K562 (cell line): ENCODE results near the gene RBBP8. TPM values are rescaled to one million over a fixed set of nuclear protein-coding genes. Genes with fewer than 3 reads are reported as not detected.
A peak's percentile ranks its signal among the peaks of the same experiment; 100 is the strongest.

ENCODE experiments used
- ARID2 ChIP-seq: fragments of 450-650 bp; IDR thresholded peaks from 2 replicates; pipeline ENCODE4 v1.6.1; 2017; ENCODE audit warnings: antibody characterized with exemption, mild to moderate bottlenecking
- BCOR ChIP-seq: fragments of 450-650 bp; IDR thresholded peaks from 2 replicates; pipeline ENCODE4 v1.6.1; 2016
- BDP1 ChIP-seq: IDR thresholded peaks from 3 replicates; pipeline ENCODE4 v1.6.1; 2011; ENCODE audit not compliant: insufficient read length, insufficient read depth
- CBFA2T3 ChIP-seq: fragments of 450-650 bp; IDR thresholded peaks from 2 replicates; pipeline ENCODE4 v1.6.1; 2017
- CBX5 ChIP-seq: IDR thresholded peaks from 2 replicates; pipeline ENCODE4 v1.6.1; 2014; ENCODE audit warnings: low read depth, borderline replicate concordance
- FOXA3 ChIP-seq, 2 experiments: fragments of 450-650 bp in 1 of 2; sonication (generic) in 1 of 2; formaldehyde crosslinking; IDR thresholded peaks in 1 of 2; conservative IDR thresholded peaks in 1 of 2; 2 replicates each; pipeline versions ENCODE4 v1.4.0 to v1.8.0; 2020 to 2022; ENCODE audit warnings: mild to moderate bottlenecking in 2 of 2, missing genetic modification reagents in 1 of 2
- POLR2AphosphoS2 ChIP-seq: IDR thresholded peaks from 2 replicates; pipeline ENCODE4 v1.6.1; 2012; ENCODE audit warnings: low read length, improper control_type of control experiment
- ZNF184 ChIP-seq: sonication (generic); formaldehyde crosslinking; IDR thresholded peaks from 2 replicates; pipeline ENCODE4 v1.5.0; 2020; ENCODE audit warnings: missing genetic modification reagents
- ZNF217 ChIP-seq: sonication (generic); formaldehyde crosslinking; IDR thresholded peaks from 2 replicates; pipeline ENCODE4 v1.8.0; 2022; ENCODE audit warnings: mild to moderate bottlenecking, missing genetic modification reagents
- ZNF707 ChIP-seq: fragments of 250-450 bp; sonication (Bioruptor Pico); conservative IDR thresholded peaks from 2 replicates; pipeline ENCODE4 v1.8.0; 2022; ENCODE audit warnings: inconsistent platforms, mild to moderate bottlenecking, moderate library complexity
- ZNF830 ChIP-seq: fragments of 250-450 bp; sonication (Bioruptor Pico); IDR thresholded peaks from 2 replicates; pipeline ENCODE4 v1.5.0; 2021; ENCODE audit warnings: mild to moderate bottlenecking
- polyA plus RNA-seq, 8 experiments: library from polyadenylated mRNA; depleted of rRNA in 4 of 8; stranded (reverse) in 5 of 8; unstranded in 3 of 8; fragments of >200 nt; fragmentation: Nextera tagmentation in 2 of 8; fragmentation: Illumina TruSeq in 1 of 8; extraction: Ambion mirVana in 2 of 8; extraction: Trizol in 1 of 8; gene quantifications; 2 replicates each; pipeline versions ENCODE4 v1.2.1 to v1.2.3, GENCODE V29; 2011 to 2014; ENCODE audit warnings: inconsistent platforms in 1 of 8, missing spikeins in 1 of 8
- total RNA-seq, 7 experiments: library from RNA; depleted of rRNA in 6 of 7; stranded (reverse); fragments of >200 nt in 6 of 7; fragmentation: Illumina TruSeq in 2 of 7; extraction: Trizol in 2 of 7; gene quantifications; 2 replicates each; pipeline versions ENCODE4 v1.2.1 to v1.2.3, GENCODE V29; 2011 to 2021; ENCODE audit warnings: low replicate concordance in 1 of 7
- TF ChIP-seq, protein P1 (sequence below): sonication (generic); formaldehyde crosslinking; IDR thresholded peaks from 2 replicates; pipeline ENCODE4 v1.5.0; 2020; ENCODE audit warnings: missing genetic modification reagents
- TF ChIP-seq, protein P2 (sequence below): conservative IDR thresholded peaks from 2 replicates; pipeline ENCODE4 v1.6.1; 2011; ENCODE audit warnings: low read depth, mild to moderate bottlenecking, low read length; ENCODE audit not compliant: control insufficient read depth
- TF ChIP-seq, protein P3 (sequence below): IDR thresholded peaks from 2 replicates; pipeline ENCODE4 v1.6.1; 2012; ENCODE audit warnings: low read depth, low read length, improper control_type of control experiment, borderline replicate concordance
- TF ChIP-seq, protein P4 (sequence below): fragments of 250-450 bp; sonication (Bioruptor Pico); IDR thresholded peaks from 2 replicates; pipeline ENCODE4 v1.4.0; 2020; ENCODE audit warnings: mild to moderate bottlenecking, moderate library complexity
- TF ChIP-seq, protein P5 (sequence below): sonication (generic); formaldehyde crosslinking; IDR thresholded peaks from 2 replicates; pipeline ENCODE4 v1.8.0; 2022; ENCODE audit warnings: mild to moderate bottlenecking, missing genetic modification reagents
- TF ChIP-seq, protein P6 (sequence below), 2 experiments: fragments of 450-650 bp; conservative IDR thresholded peaks; 2 replicates each; pipeline ENCODE4 v1.6.1; 2017; ENCODE audit warnings: mild to moderate bottlenecking in 2 of 2, moderate library complexity in 2 of 2

Gene RBBP8
- total and polyA plus RNA-seq, 9 of the 15 experiments (the other 6 are each of a cell fraction or from before 2014, with no cell fraction given), result 28.4 to 63.1 (median 48.9) TPM

DNA sequence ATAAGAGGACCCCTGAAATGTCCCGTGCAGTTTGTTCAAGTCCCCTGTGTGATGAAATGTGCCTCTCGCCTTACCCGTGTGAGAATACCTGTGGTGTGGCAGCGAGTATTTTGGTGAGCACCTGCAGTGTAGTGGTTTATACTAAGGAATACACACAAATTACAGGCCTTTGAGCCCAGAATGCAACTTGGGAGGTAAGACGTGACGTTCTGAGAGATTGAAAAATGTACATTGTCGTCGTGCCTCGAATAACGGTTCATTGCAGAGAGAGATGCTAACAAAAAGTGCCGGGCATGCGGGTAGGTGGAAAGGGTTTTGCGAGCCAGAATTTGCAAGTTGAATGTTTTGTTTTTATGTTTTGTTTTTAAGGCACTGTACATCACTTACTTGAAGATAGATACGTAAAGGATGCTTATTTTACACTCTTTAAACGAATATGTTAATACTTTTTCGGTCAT, 867 bp downstream of the RBBP8 start (continued):
- TF ChIP-seq, protein P1, sequence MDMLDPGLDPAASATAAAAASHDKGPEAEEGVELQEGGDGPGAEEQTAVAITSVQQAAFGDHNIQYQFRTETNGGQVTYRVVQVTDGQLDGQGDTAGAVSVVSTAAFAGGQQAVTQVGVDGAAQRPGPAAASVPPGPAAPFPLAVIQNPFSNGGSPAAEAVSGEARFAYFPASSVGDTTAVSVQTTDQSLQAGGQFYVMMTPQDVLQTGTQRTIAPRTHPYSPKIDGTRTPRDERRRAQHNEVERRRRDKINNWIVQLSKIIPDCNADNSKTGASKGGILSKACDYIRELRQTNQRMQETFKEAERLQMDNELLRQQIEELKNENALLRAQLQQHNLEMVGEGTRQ (CRISPR knock-in tag), result no peak
- TF ChIP-seq ZNF217 (CRISPR knock-in tag) (no peak), FOXA3 (CRISPR knock-in tag; conservative IDR thresholded peaks at IDR 0.05 in 1 of 2, IDR thresholded peaks at IDR 0.05 in 1 of 2) (0 out of 4 replicates have a peak, but pooled peaks of 1 of the 2 experiments have one; percentile 68), CBFA2T3 (no peak), BDP1 (no peak), ARID2 (0 out of 2 replicates have a peak, but pooled peaks have one; percentile 7), BCOR (peak; percentile 18; the same call in 1 of the 2 replicates), ZNF707 (CRISPR knock-in tag) (no peak), ZNF830 (CRISPR knock-in tag) (no peak), POLR2AphosphoS2 (no peak), ZNF184 (CRISPR knock-in tag) (no peak), CBX5 (no peak)
- TF ChIP-seq, protein P2, sequence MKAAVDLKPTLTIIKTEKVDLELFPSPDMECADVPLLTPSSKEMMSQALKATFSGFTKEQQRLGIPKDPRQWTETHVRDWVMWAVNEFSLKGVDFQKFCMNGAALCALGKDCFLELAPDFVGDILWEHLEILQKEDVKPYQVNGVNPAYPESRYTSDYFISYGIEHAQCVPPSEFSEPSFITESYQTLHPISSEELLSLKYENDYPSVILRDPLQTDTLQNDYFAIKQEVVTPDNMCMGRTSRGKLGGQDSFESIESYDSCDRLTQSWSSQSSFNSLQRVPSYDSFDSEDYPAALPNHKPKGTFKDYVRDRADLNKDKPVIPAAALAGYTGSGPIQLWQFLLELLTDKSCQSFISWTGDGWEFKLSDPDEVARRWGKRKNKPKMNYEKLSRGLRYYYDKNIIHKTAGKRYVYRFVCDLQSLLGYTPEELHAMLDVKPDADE, result no peak
- TF ChIP-seq, protein P3, sequence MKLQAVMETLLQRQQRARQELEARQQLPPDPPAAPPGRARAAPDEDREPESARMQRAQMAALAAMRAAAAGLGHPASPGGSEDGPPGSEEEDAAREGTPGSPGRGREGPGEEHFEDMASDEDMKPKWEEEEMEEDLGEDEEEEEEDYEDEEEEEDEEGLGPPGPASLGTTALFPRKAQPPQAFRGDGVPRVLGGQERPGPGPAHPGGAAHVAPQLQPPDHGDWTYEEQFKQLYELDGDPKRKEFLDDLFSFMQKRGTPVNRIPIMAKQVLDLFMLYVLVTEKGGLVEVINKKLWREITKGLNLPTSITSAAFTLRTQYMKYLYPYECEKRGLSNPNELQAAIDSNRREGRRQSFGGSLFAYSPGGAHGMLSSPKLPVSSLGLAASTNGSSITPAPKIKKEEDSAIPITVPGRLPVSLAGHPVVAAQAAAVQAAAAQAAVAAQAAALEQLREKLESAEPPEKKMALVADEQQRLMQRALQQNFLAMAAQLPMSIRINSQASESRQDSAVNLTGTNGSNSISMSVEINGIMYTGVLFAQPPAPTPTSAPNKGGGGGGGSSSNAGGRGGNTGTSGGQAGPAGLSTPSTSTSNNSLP, result no peak
- TF ChIP-seq, protein P4, sequence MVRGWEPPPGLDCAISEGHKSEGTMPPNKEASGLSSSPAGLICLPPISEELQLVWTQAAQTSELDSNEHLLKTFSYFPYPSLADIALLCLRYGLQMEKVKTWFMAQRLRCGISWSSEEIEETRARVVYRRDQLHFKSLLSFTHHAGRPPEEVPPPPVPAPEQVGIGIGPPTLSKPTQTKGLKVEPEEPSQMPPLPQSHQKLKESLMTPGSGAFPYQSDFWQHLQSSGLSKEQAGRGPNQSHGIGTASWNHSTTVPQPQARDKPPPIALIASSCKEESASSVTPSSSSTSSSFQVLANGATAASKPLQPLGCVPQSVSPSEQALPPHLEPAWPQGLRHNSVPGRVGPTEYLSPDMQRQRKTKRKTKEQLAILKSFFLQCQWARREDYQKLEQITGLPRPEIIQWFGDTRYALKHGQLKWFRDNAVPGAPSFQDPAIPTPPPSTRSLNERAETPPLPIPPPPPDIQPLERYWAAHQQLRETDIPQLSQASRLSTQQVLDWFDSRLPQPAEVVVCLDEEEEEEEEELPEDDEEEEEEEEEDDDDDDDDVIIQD, result no peak
- TF ChIP-seq, protein P5, sequence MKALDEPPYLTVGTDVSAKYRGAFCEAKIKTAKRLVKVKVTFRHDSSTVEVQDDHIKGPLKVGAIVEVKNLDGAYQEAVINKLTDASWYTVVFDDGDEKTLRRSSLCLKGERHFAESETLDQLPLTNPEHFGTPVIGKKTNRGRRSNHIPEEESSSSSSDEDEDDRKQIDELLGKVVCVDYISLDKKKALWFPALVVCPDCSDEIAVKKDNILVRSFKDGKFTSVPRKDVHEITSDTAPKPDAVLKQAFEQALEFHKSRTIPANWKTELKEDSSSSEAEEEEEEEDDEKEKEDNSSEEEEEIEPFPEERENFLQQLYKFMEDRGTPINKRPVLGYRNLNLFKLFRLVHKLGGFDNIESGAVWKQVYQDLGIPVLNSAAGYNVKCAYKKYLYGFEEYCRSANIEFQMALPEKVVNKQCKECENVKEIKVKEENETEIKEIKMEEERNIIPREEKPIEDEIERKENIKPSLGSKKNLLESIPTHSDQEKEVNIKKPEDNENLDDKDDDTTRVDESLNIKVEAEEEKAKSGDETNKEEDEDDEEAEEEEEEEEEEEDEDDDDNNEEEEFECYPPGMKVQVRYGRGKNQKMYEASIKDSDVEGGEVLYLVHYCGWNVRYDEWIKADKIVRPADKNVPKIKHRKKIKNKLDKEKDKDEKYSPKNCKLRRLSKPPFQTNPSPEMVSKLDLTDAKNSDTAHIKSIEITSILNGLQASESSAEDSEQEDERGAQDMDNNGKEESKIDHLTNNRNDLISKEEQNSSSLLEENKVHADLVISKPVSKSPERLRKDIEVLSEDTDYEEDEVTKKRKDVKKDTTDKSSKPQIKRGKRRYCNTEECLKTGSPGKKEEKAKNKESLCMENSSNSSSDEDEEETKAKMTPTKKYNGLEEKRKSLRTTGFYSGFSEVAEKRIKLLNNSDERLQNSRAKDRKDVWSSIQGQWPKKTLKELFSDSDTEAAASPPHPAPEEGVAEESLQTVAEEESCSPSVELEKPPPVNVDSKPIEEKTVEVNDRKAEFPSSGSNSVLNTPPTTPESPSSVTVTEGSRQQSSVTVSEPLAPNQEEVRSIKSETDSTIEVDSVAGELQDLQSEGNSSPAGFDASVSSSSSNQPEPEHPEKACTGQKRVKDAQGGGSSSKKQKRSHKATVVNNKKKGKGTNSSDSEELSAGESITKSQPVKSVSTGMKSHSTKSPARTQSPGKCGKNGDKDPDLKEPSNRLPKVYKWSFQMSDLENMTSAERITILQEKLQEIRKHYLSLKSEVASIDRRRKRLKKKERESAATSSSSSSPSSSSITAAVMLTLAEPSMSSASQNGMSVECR (CRISPR knock-in tag), result no peak
- TF ChIP-seq, protein P6, sequence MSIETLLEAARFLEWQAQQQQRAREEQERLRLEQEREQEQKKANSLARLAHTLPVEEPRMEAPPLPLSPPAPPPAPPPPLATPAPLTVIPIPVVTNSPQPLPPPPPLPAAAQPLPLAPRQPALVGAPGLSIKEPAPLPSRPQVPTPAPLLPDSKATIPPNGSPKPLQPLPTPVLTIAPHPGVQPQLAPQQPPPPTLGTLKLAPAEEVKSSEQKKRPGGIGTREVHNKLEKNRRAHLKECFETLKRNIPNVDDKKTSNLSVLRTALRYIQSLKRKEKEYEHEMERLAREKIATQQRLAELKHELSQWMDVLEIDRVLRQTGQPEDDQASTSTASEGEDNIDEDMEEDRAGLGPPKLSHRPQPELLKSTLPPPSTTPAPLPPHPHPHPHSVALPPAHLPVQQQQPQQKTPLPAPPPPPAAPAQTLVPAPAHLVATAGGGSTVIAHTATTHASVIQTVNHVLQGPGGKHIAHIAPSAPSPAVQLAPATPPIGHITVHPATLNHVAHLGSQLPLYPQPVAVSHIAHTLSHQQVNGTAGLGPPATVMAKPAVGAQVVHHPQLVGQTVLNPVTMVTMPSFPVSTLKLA (conservative IDR thresholded peaks at IDR 0.05), result peak; percentile 22 to 36; a peak in 2 of 4 replicates
